GM06990 (cell line): Measurements from ENCODE around the gene PLA1A.

Source experiments
- DNase-seq: peaks from one replicate; pipeline ENCODE4 v3.0.0-alpha.2; 2011; ENCODE audit not compliant: insufficient read length; ENCODE audit errors: extremely low read depth
- H3K27me3 ChIP-seq: replicated peaks from 2 replicates; pipeline ENCODE4 v1.6.0; 2011; ENCODE audit warnings: low read length; ENCODE audit not compliant: control insufficient read depth, insufficient read depth
- H3K36me3 ChIP-seq: 2 replicates; pipeline ENCODE4 v1.5.1; 2011; ENCODE audit warnings: low read length; ENCODE audit not compliant: control insufficient read depth, insufficient read depth
- H3K4me3 ChIP-seq: replicated peaks from 2 replicates; pipeline ENCODE4 v1.5.1; 2011; ENCODE audit warnings: low read depth, mild to moderate bottlenecking, control low read depth, low read length
- CTCF ChIP-seq: IDR thresholded peaks from 2 replicates; pipeline ENCODE4 v1.5.1; 2011; ENCODE audit warnings: low read length, control low read depth, mild to moderate bottlenecking, inconsistent platforms; ENCODE audit not compliant: insufficient read depth, poor library complexity, severe bottlenecking

Gene PLA1A

GRCh38 chr3:119662604-119663373 lies 65.1 kb downstream of the PLA1A start:
- Histone ChIP-seq H3K4me3 (no peak overlapping the region), H3K27me3 (no peaks in the 10 kb centered on the region), H3K36me3 (peaks cover 4% of the 10 kb centered on the region)
- DNase-seq = no peak
- peak; percentile 19 for TF ChIP-seq CTCF

- Histone ChIP-seq H3K4me3 (no peak overlapping the region), H3K27me3 (no peaks in the 10 kb centered on the region), H3K36me3 (peaks cover 4% of the 10 kb centered on the region)
- DNase-seq = no peak
- TF ChIP-seq CTCF = no peak
Measured at GRCh38 chr3:119663885-119664284, 66.2 kb downstream of the PLA1A start.

GRCh38 chr3:119664370-119664769 lies 66.7 kb downstream of the PLA1A start:
- H3K36me3 ChIP-seq = peaks cover 4% of the 10 kb centered on the region
- H3K4me3 ChIP-seq = no peak overlapping the region
- DNase-seq = no peak
- no peaks in the 10 kb centered on the region for H3K27me3 ChIP-seq
- TF ChIP-seq CTCF = no peak

GRCh38 chr3:119664850-119665379 lies 67.2 kb downstream of the PLA1A start:
- TF ChIP-seq CTCF = no peak
- Histone ChIP-seq H3K4me3 (no peak overlapping the region), H3K27me3 (no peaks in the 10 kb centered on the region), H3K36me3 (peaks cover 1% of the 10 kb centered on the region)
- DNase-seq = no peak

GRCh38 chr3:119665954-119666559 lies 68.4 kb downstream of the PLA1A start:
- Histone ChIP-seq H3K4me3 (no peak overlapping the region), H3K36me3 (no peaks in the 10 kb centered on the region; the same call in none of the 2 replicates), H3K27me3 (no peaks in the 10 kb centered on the region)
- TF ChIP-seq CTCF = no peak
- DNase-seq = no peak
